NCI-H526 treated with DMSO at 0.1 percent for 48 hours (cell line): ENCODE measurements around the gene GABRR3.
A peak's percentile ranks its signal among the peaks of the same experiment; 100 is the strongest.

Experiments used
- DNase-seq: peaks from one replicate; lab custom pipeline; 2025; lab: John Stamatoyannopoulos, UW

The GABRR3 gene

DNA sequence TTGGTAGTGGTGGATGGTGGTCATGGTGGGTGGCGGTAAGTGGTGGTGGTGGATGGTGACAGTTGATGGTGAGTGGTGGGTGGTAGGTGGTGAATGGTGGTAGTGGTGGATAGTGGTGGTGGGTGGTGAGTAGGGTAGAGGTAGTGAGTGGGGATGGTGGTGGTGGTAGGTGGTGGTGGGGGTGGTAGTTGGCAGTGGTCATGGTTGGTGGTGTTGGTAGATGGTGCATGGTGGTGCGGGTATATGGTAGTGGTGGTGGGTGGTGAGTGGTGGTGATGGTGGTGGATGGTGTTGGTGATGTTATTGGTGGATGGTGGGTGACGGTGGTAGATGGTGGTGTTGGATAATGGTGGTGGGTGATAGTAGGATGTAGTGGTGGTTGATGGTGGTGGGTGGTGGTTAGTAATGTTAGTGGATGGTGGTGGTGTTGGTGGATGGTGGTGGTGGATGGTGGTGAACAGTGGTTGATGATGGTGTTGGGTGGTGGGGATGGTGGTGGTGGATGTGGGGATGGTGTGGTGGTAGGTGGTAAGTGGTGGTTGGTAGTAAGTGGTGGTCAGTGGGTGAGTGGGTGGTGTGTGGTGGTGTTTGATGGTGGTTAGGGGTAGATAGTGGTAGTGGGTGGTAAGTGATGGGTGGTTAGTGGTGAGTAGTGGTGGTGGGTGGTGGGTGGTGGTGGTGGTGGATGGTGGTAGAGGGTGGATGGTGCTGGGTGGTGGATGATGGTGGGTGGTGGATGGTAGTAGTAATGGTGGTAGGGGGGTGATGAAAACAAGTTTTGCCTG is 46.1 kb downstream of the GABRR3 start:
- DNase-seq: no peak

DNA sequence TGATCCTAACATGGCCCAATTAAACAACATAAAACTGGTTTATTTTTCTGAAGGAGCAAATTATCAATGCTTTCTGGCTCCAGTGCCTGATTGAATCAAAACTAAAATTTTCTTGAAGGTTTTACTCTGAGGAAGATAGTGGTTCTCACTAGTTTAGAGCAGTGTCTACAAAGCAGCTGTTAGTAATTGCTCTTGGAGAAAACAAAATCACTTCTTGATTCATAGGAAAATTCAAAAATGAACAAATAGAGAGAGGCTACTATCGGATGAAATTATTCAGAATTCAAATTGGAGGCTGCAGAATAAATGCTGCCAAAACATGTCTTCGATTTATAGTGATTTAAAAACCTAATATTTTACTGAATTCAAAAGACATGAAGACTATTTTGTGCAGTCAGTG is 47.8 kb downstream of the GABRR3 start:
- DNase-seq: no peak

DNA sequence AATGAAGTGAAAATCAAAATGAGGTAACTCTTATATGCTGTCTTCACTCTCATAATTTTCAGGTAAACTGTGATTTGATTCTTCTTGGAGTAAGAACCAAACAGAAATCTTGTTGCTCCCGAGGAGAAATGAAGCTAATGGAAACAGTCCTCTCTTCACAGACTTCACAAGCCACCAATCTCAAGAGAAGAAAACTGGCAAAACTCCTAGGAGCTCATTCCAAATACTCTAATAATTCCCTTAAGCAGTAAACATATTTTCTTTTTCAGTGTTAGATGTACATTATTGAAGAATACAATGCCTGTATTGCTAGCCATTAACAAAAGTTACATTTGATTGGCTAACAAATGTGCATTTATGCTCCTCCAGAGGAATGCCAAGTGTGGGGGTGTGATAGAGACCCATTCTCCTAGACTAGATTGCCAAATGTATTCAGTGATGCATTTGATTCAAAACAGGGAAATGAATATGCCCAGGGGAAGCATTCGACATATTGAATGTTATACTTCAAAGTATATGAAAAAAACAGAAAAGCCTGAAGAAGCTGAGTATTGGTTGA is 51.1 kb downstream of the GABRR3 start:
- DNase-seq: no peak

DNA sequence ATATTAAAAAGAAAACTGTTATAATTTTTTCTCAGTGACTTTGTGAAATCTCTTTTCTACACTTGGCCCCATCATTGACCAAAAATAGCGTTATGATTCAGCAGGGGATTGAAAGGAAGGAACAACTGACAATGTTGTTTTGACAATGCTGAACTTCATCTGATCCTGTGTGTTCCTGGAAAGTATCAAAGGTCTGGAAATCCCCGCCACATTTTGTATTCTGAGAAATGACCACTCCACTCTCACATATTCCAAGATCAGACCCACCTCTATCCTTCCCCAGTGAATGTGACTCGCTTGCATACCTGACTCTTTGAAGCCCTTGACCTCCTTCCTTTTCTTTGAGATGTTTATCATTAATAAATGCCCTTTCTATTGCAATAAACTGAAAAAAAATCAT is 53.2 kb downstream of the GABRR3 start:
- DNase-seq: no peak

DNA sequence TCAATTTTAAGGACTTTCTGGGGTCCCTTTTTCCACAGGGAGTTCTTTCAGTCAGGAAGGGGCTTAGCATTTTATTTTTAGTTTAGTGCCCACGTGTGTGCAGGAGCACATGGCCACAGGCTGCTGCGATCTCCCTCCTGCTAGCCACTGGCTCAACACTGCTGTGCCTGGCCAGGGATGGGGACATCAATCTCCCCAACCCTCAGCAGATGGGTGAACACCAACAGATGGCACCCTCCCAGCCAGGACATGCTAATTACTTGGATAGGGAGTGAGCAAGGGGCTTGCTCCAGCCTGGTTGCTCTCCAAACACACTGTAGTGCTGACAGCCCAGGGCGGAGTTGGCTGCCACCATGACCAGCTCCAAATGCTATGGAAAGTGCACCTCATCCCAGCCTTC is 55.5 kb downstream of the GABRR3 start:
- no peak for DNase-seq

DNA sequence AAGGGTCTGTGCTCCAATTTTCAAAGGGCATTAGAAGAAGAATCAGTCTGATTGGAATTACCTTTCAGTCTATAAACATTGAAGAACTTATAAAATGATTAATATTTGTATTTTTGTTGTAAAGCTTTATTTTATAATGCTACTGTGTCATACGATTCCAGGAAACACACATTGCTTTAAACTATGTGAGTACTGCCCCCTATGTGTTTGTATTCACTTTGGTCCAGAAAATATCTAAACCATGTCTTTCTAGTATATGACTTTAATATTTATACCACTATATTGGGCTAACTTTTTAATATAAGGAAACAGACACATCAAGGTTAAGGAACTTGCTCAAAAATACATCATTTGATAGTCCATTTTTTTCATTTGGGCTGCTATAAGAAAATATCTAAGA is 59.6 kb downstream of the GABRR3 start:
- no peak for DNase-seq

DNA sequence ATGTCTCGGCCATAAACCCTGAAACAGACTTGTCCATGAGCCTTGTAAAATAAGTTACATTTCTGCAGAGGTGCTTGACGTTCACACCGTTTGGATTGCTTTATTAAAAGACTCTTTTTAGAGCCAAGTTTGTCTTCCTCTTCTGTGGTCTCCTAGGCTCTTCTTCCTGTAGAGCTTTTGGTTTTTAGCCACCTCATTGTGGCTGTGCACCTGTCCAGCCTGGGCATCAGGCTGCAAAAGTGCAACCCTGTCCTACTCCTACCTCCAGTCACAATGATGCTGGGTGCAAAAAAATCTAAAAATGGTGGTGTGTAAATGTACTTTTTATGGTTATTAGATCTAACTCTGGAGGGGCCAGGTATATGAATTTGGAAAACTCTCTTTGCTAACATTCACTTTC is 60.1 kb downstream of the GABRR3 start:
- no peak for DNase-seq

DNA sequence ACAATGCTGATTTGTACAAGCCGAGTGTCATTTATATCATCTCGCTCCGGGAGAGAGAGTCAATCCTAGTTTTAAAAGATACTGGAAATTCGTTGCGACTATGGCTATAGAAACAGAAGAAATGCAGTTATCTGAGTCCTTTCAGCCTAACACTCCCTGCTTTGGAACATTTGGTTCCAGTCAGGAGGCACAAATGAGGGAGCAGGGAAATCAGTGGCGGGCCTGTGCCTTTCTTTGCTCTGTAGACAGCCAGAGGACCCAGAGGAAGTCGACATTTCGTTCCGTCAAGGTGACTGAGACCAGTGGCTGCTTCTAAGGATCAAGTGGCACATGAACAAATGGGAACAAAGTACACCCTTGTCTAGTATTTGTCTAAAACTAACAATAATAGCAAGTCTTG is 62.1 kb downstream of the GABRR3 start:
- no peak for DNase-seq

DNA sequence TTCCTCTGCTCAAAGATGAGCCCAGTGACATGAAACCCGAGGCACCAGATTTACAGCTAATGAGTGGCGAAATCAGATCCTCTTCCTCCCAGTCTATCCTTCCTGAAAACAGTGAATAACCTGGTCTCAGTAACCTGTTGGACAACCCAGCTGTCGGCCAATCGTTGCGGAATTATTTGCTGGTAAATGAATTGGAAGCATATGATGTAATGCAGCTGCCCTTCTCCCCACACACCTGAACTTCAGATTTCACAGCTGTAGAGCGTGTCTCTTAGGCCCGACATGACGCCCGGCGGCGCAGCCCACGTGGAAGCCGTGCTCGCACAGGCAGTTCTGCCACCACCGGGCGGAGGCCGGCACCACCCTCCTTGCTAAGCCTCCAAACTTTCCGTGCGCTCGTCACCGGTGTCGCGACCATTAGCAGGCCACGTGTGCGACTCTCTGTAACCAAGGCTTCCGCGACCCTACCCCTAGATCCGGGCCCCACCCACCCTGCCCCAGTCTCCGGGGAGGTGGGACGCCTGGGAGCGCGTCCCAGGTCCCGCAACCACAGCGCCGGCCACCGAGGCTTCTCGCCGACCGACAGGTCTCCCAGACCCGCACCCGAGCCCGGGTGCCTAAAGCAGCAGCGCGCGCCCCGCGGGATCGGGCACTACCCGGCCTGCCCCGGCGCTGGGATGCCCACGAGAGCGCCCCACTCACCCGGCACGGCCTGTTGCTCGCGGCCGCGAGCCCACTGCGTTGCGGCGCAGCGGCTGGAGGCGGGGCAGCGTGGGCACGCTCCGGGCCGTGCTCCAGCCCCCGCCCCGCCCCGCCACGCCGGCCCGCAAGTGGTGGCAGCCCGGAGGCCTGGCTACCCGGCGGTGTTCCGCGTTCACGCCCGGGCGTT is 63.2 kb downstream of the GABRR3 start, which contains the start of gene RIOX2:
TSS of gene RIOX2 (minus strand) at position 753 of the 889 bp plus-strand sequence. CDS start 4,838 bp downstream, outside the sequence.
- peak; percentile 19 for DNase-seq

DNA sequence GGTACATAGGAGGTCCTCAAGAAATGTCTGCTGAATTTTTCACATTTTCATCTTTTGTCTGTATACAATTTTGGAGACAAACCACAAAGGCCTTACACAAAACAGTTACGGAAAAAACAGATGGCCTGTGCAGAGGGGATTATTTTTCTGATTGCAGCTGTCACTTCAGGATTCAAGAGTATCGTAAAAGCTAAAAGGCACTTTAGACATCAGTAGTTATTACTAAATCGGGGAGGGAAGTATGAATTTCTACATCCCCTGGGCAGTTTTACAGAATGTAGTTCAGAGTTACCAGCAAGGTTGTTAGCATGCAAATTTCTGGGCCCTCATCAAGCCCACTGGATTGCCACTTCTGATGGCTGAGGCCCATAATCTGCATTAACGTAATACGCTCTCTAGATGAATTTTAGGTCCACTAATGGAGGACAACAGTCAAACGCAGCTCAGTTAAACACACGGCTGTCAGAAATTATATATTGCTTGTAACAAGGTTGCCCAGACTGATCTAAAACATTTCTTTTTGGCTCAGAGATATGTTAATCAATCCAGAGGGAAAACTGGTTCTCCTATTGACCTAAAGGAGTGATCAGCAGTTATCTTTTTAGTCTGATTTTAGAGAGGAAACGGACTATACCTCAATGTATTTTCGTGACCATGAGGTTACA is 64.0 kb downstream of the GABRR3 start:
- DNase-seq: no peak

DNA sequence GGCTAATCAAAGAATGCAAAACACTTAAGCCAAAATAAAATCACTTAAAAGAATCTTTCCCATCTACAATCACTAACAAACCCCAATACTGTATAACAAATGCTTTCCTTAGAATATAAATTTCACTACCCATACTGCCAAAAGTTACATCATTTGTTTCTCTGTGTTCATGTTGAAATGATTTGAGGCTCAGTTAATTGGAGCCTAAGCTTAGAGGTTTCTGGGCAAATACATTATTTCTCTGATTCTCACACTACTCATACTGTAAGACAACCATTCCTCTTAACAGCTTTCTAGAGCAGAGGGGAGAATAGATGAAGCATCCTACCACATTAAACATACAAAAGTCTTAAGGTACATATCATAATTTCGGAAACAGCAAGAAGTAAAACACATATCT is 65.0 kb downstream of the GABRR3 start:
- DNase-seq: no peak

DNA sequence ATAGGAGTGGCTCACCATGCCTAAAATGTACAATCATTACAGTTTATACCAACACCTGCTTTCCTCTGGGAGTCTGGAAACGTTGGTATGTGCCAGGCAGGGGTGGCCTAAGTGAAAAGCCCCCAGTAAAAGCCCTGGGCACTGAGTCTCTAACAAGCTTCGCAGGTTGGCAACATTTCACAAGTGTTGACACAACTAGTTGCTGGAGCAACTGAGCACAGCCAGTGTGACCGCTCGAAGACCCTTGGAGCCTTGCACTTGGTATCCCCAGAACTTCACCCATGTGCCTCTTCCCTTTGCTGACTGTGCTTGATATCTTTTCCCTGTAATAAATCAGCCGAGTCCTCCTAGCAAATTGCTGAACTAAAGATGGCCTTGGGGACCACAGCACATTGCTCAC is 65.6 kb downstream of the GABRR3 start:
- no peak for DNase-seq

DNA sequence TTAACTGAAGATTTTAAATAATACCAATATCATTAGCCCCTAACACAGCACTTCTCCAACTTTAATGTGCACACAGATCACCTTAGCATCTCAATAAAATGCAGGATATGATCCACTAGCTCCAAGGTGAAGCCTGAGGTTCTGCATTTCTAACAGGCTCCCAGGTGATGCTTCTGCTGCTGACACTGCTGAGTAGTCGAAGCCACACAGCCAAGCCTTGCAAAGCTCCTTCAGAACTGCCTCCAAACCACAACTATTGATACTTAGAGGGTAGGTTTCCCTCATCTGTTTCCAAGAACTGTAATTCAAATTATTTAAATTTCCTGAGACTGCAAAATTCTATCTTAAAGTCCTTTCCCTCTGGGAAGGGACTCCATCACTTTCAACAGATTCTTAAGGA is 66.7 kb downstream of the GABRR3 start:
- DNase-seq: no peak

DNA sequence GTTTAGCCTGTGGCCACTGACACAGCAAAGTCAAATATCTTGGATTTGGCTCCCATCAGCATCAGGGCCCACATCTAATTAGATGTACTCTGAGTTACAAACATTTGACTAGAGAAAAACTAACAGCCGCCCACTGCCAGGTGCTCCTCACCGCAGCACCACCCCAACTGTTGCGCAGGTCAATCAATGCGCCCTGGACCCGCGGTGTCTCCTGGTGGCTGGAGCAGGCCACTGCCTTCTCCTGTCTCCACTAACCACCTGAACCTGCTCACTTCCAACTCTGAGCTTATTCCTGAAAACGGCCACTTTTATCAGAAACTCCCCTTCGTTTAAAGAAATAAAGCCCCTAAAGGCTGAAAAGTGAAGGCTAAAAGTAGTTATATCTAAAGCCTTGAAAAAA is 67.1 kb downstream of the GABRR3 start:
- no peak for DNase-seq

DNA sequence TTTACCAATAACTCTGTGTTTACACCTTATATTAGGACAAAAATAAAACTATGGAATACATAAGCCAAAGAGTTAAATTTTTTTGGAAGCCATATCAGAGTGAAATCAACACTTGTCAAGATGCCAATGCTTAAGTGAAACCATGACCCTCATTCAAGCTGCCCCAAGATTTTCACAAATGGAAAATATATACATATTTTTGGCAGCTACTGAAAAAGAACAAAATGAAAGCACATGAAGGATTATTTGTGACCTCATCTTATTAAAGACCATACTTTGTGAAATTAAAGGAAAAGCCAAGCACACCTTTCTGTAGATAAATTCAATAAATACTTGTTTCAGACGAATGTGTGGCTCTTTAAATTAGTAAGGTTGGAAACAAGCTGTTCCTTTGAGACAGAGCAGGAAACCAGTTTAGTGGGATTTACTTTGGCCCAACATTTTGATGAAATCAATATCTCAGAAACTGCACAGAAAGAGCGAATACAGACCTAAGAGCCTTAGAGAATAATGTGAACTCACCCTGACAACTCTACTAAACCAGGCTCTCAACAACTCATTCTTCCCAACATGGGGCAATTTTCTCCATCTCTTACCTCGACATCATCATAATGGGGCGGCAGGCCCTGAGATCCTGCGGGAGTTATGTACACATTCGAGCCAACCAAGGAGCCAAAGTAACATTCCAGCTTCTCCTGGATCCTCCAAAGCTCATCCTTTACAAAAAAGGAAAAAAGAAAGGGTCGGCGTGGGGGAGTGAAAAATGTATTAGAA is 73.9 kb downstream of the GABRR3 start:
- no peak for DNase-seq

DNA sequence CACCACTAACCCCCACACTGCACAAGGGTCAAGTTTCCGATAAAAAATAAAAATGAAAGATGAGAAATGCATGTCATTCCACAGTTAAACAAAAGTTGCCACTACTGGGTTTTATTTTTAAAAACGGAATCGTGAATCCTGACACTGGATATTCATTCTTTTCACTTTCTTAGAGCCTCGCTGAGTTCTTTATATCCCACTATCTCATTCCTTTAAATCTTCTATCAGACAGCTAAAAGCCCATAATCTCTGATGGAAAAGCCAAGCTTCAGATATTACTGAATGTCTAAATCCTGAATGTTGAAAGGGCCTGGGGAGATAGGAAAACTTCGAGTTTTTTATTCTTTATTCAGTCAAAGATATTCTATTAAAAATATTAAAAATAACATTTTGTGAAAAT is 74.6 kb downstream of the GABRR3 start:
- no peak for DNase-seq

DNA sequence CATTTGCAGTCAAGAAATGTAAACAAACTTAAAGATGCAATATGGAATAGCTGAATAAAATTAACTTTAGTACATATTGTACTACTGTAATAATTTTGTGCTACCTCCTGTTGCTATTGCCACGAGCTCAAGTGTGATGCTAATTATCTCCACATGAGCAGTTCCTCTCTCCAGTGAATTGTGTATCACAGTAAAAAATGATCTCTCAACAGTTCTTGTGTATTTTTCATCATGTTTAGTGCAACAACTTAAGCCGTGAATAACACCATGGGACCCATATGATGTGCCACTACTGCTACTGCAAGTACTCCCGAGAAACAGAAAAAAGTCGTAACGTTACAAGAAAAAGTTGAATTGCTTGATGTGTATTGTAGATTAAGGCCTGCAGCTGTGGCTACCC is 75.2 kb downstream of the GABRR3 start:
- DNase-seq: no peak

DNA sequence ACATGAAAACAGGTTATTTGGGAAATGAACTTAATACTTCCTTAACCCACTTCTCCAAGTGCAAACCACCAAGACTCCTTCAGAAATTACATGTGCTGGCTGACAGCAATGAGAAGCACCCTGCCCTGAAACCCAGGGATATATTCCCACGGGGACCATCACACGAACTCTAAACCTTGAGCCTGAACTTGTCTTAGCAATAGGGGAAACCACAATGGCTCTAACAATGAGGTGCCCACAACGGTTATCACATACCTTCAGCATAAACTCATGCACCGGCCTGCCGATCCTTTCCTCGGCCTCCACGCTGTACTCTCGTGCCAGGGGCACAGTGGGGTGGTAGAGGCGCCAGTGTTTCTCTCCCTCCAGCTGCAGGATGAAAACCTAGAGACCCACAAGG is 76.3 kb downstream of the GABRR3 start:
- DNase-seq: no peak

DNA sequence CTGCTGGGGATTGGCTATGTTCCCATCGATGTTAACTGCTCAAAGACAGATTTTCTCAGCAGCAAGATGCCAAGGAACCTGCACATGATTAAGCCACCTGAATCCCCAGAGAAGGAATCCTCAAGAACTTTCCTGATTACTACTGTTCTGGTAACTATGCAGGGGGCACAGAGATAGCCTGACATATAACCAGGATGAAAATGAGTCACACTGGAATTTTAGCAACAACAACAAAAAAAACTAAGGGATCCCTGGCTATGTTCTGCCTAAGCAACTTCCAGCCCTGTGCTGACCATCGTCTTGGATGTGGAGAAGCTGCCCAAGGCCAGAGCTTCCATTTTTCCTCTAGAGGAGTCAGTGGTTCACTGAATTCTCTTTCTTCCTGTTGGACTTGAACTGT is 76.7 kb downstream of the GABRR3 start:
- DNase-seq: no peak

DNA sequence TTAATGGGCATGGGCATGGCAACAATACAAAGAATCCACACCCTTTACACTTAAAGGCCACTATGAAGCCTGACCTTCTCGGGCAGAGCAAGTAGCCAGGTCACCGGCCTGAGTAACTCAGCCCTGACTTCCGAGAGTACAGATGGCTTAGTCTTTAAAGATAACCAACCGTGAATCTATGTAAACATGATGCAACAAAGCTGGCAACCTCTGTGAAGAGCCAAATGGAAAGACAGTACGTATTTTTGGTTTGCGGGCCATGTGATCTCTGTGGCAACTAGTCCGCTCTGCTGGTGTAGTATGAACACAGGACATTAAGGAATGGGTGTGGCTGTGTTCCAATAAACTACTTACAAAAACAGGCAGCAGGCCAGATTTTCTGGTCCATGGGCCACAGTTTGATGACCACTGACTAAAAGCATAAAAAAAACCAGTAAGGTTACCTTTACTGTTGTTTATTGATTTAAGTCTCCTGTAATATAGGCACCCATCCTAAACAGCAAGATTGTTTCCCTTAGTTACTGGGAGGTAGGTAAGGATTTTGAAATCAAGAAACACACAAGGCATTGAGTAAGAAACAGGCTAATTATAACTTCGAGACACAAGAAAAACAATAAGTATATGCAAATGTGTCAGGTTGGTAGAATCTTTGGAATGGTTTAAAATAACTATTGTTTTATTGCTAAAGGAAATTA is 77.4 kb downstream of the GABRR3 start:
- no peak for DNase-seq

DNA sequence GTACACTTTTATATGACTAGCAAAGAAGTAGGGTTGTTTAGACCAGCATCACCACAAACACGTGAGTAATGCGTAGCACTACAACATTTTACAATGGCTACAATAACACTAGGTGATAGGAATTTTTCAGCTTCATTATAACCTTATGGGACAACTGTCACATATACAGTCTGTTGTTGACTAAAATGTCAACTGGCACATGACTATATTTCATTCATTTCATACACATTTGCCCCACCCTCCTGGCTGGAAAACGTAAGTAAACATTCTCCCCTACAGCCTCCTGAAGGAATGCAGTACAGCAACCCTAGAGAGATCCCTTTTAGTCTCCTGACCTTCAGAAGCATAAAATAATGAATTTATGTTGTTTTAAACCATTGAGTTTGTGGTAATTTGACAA is 79.1 kb downstream of the GABRR3 start:
- DNase-seq: no peak
